GM19372 (cell line): ENCODE results near the gene PPP1R2B.
A peak's percentile ranks its signal among the peaks of the same experiment; 100 is the strongest.
"Not testable (repeated sequence)": the region's sequence is repeated elsewhere in the genome, so short reads cannot be mapped to it uniquely, and the experiment has no call there.

ENCODE experiments used
- ATAC-seq: cut with Tn5 transposase; IDR thresholded peaks from one replicate; pipeline ENCODE4 v1.9.1; 2021; ENCODE audit warnings: mild to moderate bottlenecking, low read depth, moderate library complexity; ENCODE audit not compliant: unreplicated experiment

The PPP1R2B gene

DNA sequence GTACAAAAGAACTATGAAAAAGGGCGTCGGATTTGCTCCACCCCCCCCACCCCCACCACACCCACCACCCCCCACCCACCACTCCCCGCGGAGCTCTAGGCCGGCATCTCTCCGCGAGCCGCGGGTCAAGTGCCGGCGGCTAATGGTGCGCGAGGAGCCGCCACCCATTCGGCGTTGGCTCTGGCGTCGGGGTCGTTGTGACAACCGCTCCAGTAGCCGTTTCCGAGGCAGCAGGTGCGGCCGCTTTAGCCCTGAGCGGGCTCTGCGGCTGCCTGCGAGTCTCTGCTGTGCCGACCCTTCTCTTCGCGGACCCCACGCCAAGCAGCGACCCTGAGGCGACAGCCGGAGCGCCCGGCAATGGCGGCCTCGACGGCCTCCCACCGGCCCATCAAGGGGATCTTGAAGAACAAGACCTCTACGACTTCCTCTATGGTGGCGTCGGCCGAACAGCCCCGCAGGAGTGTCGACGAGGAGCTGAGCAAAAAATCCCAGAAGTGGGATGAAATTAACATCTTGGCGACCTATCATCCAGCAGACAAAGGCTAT is at the start of gene PPP1R2B:
Gene PPP1R2B, plus strand, starts transcription at position 90 of the 546 bp plus-strand sequence. Its CDS starts 268 bp downstream, at position 358.
- no peak for ATAC-seq

- ATAC-seq, result no peak
These were observed 49.2 kb upstream of the PPP1R2B start for GRCh38 chr5:156800929-156801328.

DNA sequence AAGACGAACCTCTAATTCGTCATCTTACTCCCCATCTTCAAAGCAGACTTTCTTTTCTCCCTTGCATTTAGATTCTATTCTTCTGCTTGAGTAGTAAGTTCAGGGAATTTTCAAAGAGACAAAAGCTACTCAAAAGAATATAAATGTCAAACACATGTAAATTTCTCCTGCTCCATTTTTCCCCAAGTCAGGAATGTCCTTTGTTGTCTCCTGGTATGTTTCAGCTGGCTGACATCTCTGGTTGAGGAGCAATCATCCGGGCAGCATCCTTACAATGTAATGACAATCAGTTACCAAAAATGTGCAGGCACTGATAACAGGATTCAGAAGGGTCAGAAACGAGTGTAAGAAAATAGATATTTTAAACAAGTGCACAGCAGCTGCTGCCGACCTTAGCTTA is 47.6 kb upstream of the PPP1R2B start:
- no peak for ATAC-seq

- no peak for ATAC-seq
These were observed 46.7 kb upstream of the PPP1R2B start for GRCh38 chr5:156803404-156803803.

- no peak for ATAC-seq
These were observed 37.1 kb upstream of the PPP1R2B start for GRCh38 chr5:156812959-156813358.

- ATAC-seq, result peak; percentile 79
These were observed 34.0 kb upstream of the PPP1R2B start for GRCh38 chr5:156815988-156816599.

GRCh38 chr5:156819537-156819936 is 30.6 kb upstream of the PPP1R2B start:
- no peak for ATAC-seq

DNA sequence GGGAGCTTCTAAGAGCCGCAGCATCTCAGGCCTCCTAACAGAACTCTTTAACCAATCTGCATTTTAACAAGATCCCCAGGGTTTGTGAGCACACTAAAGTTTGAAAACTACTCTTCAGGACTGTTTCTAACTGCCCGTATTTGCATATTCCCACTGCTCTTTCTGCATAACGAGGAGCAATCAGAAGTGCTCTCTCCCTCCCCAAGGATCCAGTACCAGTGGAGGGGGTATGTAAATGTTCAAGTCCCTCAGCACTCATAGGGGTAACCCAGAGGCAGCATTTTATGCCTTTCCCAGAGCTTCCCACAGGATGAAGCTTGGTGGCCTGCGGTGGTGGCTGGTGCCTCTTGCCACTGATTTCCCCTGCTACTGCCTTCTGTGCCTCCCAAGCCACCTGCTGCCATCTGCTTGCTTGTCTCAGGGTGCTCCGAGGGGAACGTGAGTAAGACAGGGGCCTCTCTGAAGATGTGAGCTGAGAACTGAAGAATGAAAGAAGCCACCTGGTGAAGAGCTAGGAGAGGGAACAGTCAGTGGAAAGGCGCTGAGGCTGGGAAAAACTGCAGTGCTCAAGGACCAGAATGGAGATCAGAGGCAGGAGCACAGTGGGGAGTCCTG is 30.0 kb upstream of the PPP1R2B start:
- ATAC-seq, result no peak

- no peak for ATAC-seq
These were observed 25.9 kb upstream of the PPP1R2B start for GRCh38 chr5:156824241-156824640.

DNA sequence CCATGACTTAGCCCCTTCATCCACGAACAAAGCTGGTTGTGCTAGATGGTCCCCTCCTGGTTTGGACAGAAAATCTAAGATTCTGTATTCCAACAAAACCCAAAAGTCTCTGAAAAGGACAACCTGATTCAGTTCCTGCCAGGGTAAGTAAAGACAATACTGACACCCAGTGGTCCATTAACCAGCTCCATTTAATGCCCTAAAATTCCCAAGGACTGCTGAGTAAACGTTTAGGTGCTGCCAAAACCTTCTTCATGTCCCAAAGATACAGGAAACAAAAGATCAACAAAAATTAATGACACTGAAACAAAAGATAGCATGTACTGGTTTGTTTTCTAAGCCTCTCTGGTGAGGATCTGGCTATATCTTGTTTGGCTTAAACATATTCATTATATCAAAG is 25.3 kb upstream of the PPP1R2B start:
- ATAC-seq, result no peak

DNA sequence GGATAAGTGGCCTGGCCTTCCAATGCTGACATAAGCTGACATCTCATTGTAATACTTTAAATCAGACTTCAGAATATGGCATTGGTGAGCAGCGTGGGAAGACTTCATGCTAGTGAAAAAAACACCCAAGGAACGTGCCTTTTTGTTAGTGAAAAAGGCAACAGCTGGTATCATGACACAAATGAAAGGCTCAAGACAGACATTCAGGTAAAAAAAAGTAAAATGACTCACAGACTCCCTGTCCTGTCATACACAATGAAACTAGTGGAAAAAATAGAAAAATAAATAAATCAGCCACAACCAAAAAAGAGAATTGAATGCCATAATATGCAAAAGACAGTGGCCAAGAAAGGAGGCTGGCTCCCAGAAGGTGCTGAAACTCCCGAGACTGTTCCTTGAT is 24.4 kb upstream of the PPP1R2B start:
- no peak for ATAC-seq

- ATAC-seq, result peak; percentile 68
These were observed 23.9 kb upstream of the PPP1R2B start for GRCh38 chr5:156826150-156826549.

GRCh38 chr5:156834916-156835315 is 15.2 kb upstream of the PPP1R2B start:
- ATAC-seq, result no peak

GRCh38 chr5:156835905-156836304 is 14.2 kb upstream of the PPP1R2B start:
- ATAC-seq, result no peak

DNA sequence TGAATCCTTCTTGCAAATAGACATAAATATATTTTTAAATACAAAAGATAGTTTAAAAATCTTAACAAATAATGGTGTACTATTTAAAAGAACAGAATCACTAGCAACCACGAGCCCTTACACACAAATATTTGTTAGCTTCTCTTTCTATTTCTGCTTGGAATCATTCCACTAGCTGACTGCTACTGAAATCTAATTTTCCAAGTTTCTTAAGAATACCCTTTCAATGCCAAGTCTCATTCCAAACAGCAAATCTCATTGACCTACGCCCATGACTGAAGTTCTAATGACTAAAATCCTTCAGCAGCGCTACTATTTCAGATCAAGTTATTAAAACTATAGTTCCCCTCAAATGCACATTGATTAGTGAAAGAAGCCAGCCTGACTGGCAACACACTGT is 13.2 kb upstream of the PPP1R2B start:
- ATAC-seq, result no peak

DNA sequence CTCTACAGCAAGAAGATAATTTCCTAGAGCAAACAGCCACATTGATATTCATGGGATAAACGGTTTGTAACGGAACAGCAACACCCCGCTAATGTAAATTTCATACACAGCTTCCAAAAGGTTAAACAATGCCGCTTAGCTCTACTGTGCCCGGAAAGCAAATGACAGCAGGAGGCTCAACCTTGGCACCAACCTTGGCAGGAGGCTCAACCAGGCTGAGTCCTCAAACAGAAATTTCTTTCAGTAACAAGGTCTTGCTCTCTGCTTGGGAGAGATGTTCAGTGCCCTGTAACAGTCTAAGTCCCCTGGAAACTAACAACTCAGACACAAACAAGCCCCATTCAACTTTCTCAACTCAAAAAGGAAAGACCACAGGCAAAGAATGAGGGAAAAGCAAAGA is 11.1 kb upstream of the PPP1R2B start:
- ATAC-seq, result no peak

DNA sequence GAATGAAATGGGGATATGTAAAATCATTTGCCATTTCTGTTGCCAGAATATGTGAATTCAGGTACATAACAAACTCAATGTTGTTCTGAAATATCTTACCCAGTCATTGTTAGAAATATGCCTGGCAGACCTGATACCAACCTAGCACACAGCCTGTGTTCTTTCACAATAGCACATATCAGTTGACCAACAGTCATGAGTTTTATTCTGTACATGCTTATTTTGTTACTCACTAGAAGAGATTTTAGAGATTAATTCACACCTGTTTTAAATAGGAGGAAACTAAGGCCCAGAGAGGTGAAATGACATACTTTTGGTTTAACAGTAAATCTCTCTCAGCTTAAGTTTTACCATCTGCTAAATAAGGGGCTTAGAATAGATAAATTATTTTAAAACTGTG is 8.4 kb upstream of the PPP1R2B start:
- ATAC-seq, result no peak

DNA sequence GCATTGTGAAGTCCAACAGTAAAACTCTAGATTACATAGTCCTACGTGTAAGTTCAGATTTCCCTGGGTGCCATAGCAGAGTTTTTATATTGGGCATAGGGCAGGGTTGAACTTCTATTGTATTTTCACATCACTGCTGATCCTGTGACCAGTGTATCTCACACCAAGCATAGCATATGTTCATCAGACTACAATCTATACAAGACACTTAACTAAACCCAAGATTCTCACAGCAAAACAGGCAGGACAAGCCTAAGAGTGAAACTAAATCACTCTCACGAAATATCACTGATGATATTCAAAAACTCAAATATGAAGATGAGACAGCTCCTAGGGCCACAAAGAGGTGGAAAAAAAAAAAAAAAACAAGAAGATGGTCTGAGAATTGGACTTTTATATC is 3.2 kb upstream of the PPP1R2B start:
- ATAC-seq, result no peak

- not testable (repeated sequence) for ATAC-seq
These were observed 1.6 kb upstream of the PPP1R2B start for GRCh38 chr5:156848447-156848846.

DNA sequence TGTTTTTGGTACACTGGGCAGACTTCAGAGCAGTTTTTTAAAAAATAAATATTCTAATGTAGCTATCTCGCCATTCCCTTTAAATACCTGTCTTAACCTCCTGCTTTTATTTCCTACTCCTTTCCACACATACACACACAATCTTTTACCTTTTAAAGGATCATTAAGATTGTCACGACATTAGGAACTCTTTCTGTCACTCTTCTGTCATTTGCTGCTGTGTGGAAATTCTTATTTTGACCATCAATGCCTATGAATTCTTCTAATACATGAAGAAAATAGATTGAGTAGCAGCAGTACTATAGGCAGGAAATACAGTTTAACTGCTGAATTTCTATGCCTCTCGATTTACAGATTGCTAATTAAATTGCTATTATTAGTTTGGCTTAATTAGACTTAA is 1.8 kb downstream of the PPP1R2B start:
- ATAC-seq, result no peak

GRCh38 chr5:156853055-156853454 is 3.0 kb downstream of the PPP1R2B start:
- not testable (repeated sequence) for ATAC-seq

DNA sequence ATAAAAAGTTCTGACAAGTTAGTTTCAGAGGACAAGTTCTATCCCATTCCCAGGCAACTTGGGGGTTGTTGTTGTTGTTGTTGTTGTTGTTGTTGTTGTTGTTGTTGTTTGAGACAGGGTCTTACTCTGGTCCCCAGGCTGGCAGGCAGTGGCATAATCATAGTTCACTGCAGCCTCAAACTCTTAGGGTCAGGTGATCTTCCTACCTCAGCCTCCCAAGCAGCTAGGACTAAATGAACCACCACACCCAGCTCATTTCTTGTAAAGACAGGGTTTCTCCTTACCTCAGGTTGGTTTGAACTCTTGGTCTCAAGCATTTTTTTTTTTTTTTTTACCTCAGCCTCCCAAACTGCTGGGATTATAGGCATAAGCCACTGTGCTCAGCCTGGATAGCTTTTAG is 15.3 kb downstream of the PPP1R2B start:
- no peak for ATAC-seq
